ENCODE measurements around the gene MMP14.
A peak's percentile ranks its signal among the peaks of the same experiment; 100 is the strongest.

Gene MMP14

DNA sequence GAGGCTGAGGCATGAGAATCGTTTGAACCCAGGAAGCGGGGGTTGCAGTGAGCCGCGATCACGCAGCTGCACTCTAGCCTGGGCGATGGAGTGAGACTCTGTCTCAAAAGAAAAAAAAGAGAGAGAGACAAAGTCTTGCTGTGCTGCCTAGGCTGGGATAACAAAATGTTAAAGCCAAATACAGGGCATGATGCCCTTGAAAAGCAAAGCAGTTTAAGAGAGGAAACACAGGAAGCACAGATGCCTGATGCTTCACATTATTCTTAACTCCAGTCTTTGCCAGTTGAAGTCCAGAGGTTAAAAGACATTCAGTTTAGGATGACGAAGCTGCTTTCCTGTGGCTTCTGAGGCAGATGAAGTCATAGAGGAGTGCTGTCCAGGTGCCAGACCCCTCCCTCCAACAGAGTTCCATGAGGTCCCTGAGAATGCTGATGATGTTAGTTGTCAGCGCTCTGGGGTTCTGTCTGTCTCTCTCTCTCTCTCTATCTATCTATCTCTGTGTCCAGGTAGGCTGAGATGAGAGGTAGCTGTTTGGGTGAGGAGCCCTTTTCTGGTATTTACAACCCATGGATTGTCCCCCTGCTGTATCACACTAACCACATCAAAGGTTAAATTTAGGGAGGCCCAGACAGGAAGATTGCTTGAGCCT, 11.6 kb upstream of the MMP14 start:
- TF ChIP-seq GATA3 (IDR thresholded peaks at IDR 0.05; ENCODE audit: low read depth, low read length) = no peak
- TF ChIP-seq GATA2 (IDR thresholded peaks at IDR 0.05; ENCODE audit: low read depth, low read length) = no peak

- TF ChIP-seq GATA2 (IDR thresholded peaks at IDR 0.05; ENCODE audit: low read depth, low read length) (no peak), GATA3 (IDR thresholded peaks at IDR 0.05; ENCODE audit: low read depth, low read length) (no peak)
These were observed 6.5 kb upstream of the MMP14 start, which contains the start of gene MRPL52 for GRCh38 chr14:22829661-22830442. MRPL52 (plus strand) TSS chr14:22829887; CDS start chr14:22829913, 26 bp downstream.

GRCh38 chr14:22830443-22831010, 5.9 kb upstream of the MMP14 start:
- TF ChIP-seq GATA2 (IDR thresholded peaks at IDR 0.05; ENCODE audit: low read depth, low read length) = peak; percentile 8; the same call in 1 of the 2 replicates
- TF ChIP-seq GATA3 (IDR thresholded peaks at IDR 0.05; ENCODE audit: low read depth, low read length) = no peak

GRCh38 chr14:22835505-22835904, 880 bp upstream of the MMP14 start:
- TF ChIP-seq GATA2 (IDR thresholded peaks at IDR 0.05; ENCODE audit: low read depth, low read length) (no peak), GATA3 (IDR thresholded peaks at IDR 0.05; ENCODE audit: low read depth, low read length) (no peak)

GRCh38 chr14:22837114-22837749, 847 bp downstream of the MMP14 start:
- TF ChIP-seq GATA2 (IDR thresholded peaks at IDR 0.05; ENCODE audit: low read depth, low read length) (no peak), GATA3 (IDR thresholded peaks at IDR 0.05; ENCODE audit: low read depth, low read length) (no peak)

- TF ChIP-seq GATA3 (IDR thresholded peaks at IDR 0.05; ENCODE audit: low read depth, low read length) (no peak), GATA2 (IDR thresholded peaks at IDR 0.05; ENCODE audit: low read depth, low read length) (no peak)
These were observed 1.6 kb downstream of the MMP14 start for GRCh38 chr14:22837750-22838538.

DNA sequence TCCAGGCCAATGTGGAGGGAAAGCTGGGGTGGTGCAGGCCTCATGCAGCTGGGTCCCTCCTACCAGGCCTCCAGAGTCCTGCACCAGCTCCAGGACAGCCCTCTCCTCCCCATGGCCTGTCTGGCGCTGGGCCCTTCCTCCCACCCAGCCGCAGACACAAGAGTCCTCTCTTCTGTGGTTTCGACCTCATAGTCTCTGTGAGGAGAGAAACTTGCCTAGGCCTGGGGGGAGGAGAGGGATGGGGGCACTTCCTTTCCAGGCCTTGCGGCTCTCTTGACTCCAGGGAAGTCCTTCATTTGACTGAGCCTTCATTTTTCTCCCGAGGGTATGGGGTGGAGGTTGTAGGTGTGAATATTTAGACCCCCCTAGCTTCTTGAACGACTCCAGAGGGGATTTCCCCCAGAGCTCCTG, 2.3 kb downstream of the MMP14 start:
- TF ChIP-seq GATA2 (IDR thresholded peaks at IDR 0.05; ENCODE audit: low read depth, low read length) (no peak), GATA3 (IDR thresholded peaks at IDR 0.05; ENCODE audit: low read depth, low read length) (no peak)

GRCh38 chr14:22839159-22839779, 2.9 kb downstream of the MMP14 start:
- no peak for TF ChIP-seq GATA2 (IDR thresholded peaks at IDR 0.05; ENCODE audit: low read depth, low read length)
- TF ChIP-seq GATA3 (IDR thresholded peaks at IDR 0.05; ENCODE audit: low read depth, low read length) = no peak

DNA sequence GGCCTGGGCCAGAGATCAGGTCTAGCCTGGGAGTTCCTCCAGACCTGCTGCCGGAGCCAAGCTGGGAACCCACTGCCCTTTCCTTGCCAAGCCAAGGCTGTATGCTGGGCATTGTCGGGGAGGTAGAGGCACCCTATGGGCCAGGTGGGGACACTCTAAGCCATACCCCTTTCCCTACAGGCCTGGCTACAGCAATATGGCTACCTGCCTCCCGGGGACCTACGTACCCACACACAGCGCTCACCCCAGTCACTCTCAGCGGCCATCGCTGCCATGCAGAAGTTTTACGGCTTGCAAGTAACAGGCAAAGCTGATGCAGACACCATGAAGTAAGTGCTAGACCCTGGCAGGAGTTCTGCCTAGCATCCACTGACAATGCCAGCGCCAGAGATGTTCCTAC, 4.9 kb downstream of the MMP14 start:
- TF ChIP-seq GATA3 (IDR thresholded peaks at IDR 0.05; ENCODE audit: low read depth, low read length) (no peak), GATA2 (IDR thresholded peaks at IDR 0.05; ENCODE audit: low read depth, low read length) (no peak)

DNA sequence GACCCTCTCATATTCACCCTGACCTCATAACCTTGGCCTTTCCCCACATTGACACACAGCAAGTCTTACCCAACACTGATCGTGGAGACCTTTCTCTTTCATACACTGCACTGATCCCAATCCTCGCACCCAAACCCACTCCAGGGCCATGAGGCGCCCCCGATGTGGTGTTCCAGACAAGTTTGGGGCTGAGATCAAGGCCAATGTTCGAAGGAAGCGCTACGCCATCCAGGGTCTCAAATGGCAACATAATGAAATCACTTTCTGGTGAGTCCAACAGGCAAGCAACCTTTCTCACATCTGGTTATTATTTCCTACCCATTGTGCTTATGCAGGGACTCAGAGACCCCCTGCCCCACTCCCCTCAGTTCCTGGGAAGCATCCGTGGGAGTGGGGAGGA, 5.4 kb downstream of the MMP14 start:
- TF ChIP-seq GATA3 (IDR thresholded peaks at IDR 0.05; ENCODE audit: low read depth, low read length) = no peak
- TF ChIP-seq GATA2 (IDR thresholded peaks at IDR 0.05; ENCODE audit: low read depth, low read length) = no peak

DNA sequence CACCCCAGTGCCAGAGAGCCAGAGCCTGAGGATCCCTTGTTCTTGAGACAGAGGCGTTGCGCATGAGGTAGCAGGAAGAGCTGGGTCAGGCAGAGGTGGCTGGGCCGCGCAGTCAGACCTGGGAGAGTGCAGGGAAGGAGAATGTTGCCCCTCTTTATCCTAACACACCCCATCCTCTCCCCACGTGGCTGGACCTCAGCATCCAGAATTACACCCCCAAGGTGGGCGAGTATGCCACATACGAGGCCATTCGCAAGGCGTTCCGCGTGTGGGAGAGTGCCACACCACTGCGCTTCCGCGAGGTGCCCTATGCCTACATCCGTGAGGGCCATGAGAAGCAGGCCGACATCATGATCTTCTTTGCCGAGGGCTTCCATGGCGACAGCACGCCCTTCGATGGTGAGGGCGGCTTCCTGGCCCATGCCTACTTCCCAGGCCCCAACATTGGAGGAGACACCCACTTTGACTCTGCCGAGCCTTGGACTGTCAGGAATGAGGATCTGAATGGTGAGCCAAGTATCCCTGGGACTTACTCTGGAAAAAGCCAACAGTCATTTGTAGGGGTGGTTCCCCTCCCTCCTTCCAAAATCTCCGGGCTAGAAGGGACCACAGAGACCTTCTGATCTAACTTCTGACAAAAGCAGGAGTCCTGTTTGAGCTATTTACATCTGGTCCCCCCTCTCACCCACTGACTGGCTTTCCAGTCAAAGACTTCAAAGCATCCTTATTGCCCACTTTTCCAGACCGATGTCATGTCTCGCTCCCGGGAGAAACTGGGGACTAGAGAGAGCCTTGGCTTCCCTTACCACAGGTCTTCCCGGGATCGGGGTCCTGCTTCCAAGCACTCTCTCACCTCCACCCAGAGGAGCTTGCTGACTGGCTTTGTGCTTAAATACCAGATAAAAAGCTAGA, 6.1 kb downstream of the MMP14 start:
- TF ChIP-seq GATA2 (IDR thresholded peaks at IDR 0.05; ENCODE audit: low read depth, low read length) (no peak), GATA3 (IDR thresholded peaks at IDR 0.05; ENCODE audit: low read depth, low read length) (no peak)
